ENCODE results near the gene CADPS2. TPM values are rescaled to one million over a fixed set of nuclear protein-coding genes. Genes with fewer than 3 reads are reported as not detected.

CADPS2 gene
- total and polyA plus RNA-seq, 2 of the 4 experiments (the other 2 are of a cell fraction): 0.10 to 0.54 TPM

DNA sequence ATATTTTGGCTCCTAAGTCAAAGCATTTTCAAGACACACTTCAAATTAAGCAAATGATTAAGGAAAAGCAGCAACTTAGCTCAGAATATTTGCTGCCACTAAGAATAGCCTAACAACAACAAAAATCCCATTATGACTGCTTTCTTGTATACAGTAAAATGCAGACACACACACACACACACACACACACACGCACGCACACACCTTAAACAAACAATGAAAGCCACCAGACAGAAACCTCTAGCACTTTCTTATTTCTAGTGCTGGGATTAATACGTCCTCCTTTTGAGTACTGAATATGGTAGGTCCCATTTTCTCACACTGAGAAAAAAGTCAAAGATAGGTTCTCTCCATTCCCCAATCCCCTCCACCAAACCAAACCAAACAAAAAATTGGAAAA, 558.3 kb downstream of the CADPS2 start:
- H3K4me3 ChIP-seq (ENCODE audit: insufficient read depth, low read depth, low read length): no peak overlapping the region
- in situ Hi-C loops (cut with MboI; ENCODE audit: low sequenced_read_pairs): no loop called here

More for the DNA sequence above, 558.3 kb downstream of the CADPS2 start:
- ChIA-PET CTCF (interaction anchor here (0.7 kb wide), 1 partner anchor 29 kb away, joined by 3 read pairs; no protein-coding TSS in a partner anchor), POLR2A (ENCODE audit: unreplicated experiment) (no interaction called here)
- no peaks in the 10 kb centered on the region for H3K9me3 ChIP-seq (ENCODE audit: control insufficient read depth, insufficient read depth, low read length)
- ATAC-seq (ENCODE audit: low read depth): no peak
- H3K14ac ChIP-seq (replicated peaks; ENCODE audit: low read depth, low read length): no peak overlapping the region
- no CpG with 5 or more reads among the region's 3 CpGs for WGBS, 2 experiments (ENCODE audit: extremely low coverage in 2 of 2, insufficient read length in 1 of 2)
- no peak overlapping the region for H3K4ac ChIP-seq (ENCODE audit: low read depth, low read length)
- H3K27ac ChIP-seq (ENCODE audit: insufficient read depth, low read length): no peak overlapping the region
- H2BK5ac ChIP-seq (ENCODE audit: low read depth, low read length, poor library complexity, severe bottlenecking): no peak overlapping the region
- H3K4me2 ChIP-seq (ENCODE audit: low read depth, low read length): no peak overlapping the region
- H4K91ac ChIP-seq (ENCODE audit: insufficient read depth, low read depth, low read length): no peak overlapping the region
- dilution Hi-C loops (cut with HindIII; ENCODE audit: low sequenced_read_pairs, unreplicated experiment) (no loop called here), intact Hi-C loops (cut with micrococcal nuclease) (no loop called here)
- TF ChIP-seq SMC3 (IDR thresholded peaks at IDR 0.05; ENCODE audit: low read depth, low read length) (no peak), NFE2L2 (IDR thresholded peaks at IDR 0.05; ENCODE audit: low read depth, low read length) (no peak)
- no peak overlapping the region for H4K5ac ChIP-seq (ENCODE audit: low read depth, low read length)
- H2AK5ac ChIP-seq (ENCODE audit: low read depth, low read length): no peak overlapping the region
- no peak overlapping the region for H3K9ac ChIP-seq (ENCODE audit: low read depth, low read length)
- no peaks in the 10 kb centered on the region for H3K79me1 ChIP-seq (ENCODE audit: low read depth in 1 of 2, low read length in 2 of 2)
- no peaks in the 10 kb centered on the region for H3K9me1 ChIP-seq (ENCODE audit: insufficient read depth, low read length)
- no peak overlapping the region for H2BK15ac ChIP-seq (ENCODE audit: low read depth, low read length)
- no peak overlapping the region for H2AK9ac ChIP-seq (replicated peaks; ENCODE audit: low read depth, low read length, poor library complexity)
- no peak overlapping the region for H4K8ac ChIP-seq (ENCODE audit: low read depth in 2 of 2, low read length in 2 of 2)
- H3K36me3 ChIP-seq (ENCODE audit: control insufficient read depth, insufficient read depth, low read length): no peaks in the 10 kb centered on the region
- no TSS peak for BruUV-seq (replicated peaks)
- no peak overlapping the region for H3K18ac ChIP-seq (ENCODE audit: low read depth, low read length)
- no peaks in the 10 kb centered on the region for H3K27me3 ChIP-seq (ENCODE audit: control insufficient read depth, insufficient read depth, low read length)
- H2BK20ac ChIP-seq (ENCODE audit: low read depth, low read length): no peak overlapping the region
- H2BK120ac ChIP-seq (ENCODE audit: low read depth, low read length): no peak overlapping the region
- H3K56ac ChIP-seq (ENCODE audit: extremely low read depth, insufficient read depth, low read length): no peak overlapping the region
- H4K20me1 ChIP-seq (ENCODE audit: insufficient read depth, low read length): no peaks in the 10 kb centered on the region
- no peak overlapping the region for H3K23ac ChIP-seq (ENCODE audit: low read depth, low read length)
- H2AFZ ChIP-seq (replicated peaks; ENCODE audit: low read length, poor library complexity): no peak overlapping the region
- DNase-seq: no peak
- H3K4me1 ChIP-seq (ENCODE audit: control insufficient read depth, insufficient read depth, low read length): no peaks in the 10 kb centered on the region
